HL-60/S4 treated with retinoic acid at 250 ng/mL for 4 days and 3 days (cell line): ENCODE measurements around the gene RNGTT.

Experiments
- in situ Hi-C: fragments of 300-500 bp; cut with MboI; formaldehyde crosslinking; loops from 2 replicates; pipeline ENCODE4 v1.7.0; 2022; ENCODE audit warnings: low sequenced_read_pairs

Gene RNGTT

DNA sequence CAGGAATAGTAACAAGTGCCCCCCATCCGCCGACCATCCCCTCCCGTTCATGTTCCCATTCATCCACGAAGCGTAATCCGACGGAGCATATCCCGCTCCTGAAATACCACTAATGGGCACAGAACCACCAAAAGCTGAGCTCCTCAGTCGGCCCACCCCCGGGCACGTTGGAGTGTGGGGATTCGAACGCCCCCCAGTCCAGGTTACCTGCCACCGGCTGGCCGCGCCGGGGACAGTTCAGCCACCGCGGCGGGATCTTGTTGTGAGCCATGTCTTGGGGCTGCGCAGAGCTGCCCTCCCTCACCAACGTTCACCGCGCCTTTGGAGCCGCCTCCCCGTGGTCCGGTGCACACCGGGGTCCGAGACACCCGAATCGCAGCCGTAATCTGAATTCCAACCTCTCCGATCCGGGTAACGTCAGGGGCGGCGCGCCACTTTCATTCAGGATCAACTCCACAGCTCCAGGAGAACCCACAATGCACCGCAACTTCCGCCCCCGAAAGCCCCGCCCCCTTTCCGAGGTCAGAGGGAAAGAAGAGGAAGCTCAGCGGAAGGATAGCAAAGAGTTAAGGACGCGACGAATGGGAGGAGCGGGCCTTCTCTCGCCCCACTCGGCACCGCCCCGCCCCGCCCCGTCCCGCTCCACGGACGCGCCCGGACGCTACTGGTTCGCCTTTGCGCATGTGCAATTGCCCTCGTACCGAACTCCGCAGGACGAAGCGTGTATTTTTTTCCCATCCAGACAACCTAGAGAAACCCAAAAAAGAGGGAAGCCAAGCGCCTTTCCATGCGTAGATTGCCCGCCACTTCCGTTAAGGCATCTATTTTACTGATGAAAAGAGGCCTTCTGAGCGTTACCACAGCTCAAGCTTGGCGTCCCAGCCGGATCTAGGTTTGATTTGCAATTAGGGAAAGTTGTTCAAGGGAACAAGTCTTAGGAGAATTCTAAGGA, at the start of gene RNGTT:
TSS of gene RNGTT (minus strand) at position 480 of the 952 bp plus-strand sequence. CDS start at position 271, 209 bp downstream.
- in situ Hi-C loops: no loop called here

DNA sequence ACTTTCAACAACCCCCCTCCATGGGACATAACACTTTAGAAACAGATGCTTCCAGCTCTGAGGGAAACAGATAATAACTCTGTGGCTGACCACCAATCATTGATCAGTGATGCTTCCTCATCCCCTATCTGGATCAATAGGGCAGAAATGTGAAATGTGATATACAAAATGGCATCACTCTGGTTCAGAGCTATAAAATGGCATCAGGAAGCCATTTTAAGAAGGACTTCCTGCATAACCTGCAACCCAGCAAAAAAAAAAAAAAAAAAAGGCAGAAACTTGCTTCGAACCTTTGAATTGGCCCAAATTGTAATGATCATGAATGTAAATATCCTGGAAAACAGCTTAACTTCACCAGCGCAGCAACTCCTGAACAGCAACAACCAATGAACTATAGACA, 48.0 kb upstream of the RNGTT start:
- in situ Hi-C loops: no loop called here

DNA sequence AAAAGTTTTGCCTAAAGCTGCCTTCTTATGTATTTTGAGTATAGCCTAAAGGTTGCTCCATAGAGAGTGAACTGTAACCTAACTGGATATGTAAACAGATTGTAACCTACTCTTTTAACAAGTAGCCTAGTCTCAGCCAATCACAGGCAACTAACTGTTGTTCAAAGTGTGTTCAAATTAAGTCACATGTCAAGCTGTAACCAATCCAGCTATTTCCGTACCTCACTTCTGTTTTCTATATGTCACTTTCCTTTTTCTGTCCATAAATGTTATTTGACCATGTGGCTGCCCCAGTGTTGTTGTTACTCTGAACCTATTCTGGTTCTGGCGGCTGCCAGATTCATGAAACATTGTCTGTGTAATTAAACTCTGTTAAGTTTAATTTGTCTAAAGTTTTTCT, 47.4 kb upstream of the RNGTT start:
- in situ Hi-C loops: no loop called here

- in situ Hi-C loops: no loop called here
These were observed 46.2 kb upstream of the RNGTT start for GRCh38 chr6:89009624-89010059.

DNA sequence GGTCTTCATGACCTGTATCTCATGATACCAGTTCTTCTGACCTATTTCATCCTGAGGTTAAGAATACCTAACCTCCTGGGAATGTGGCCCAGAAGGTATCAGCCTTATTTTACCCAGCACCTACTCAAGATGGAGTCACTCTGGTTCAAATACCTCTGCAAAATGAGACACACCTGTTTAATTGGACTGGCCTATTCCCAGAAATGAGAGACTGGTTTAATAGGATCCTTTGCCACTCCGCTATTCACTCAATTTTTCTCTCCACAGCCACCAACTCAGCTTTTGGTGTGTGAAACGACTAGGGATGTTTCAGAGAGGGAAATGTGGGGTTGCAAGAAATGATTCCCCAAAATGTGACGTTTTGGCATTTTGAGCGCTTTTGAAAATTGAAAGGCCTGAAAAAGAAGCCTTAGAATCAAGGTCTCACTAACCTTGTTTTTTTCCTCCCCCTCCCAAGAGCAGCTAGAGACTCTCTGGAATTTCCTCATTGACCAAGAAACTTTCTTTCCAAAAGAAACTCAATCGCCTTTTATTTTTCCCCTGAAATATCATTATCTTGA, 45.5 kb upstream of the RNGTT start:
- in situ Hi-C loops: no loop called here

DNA sequence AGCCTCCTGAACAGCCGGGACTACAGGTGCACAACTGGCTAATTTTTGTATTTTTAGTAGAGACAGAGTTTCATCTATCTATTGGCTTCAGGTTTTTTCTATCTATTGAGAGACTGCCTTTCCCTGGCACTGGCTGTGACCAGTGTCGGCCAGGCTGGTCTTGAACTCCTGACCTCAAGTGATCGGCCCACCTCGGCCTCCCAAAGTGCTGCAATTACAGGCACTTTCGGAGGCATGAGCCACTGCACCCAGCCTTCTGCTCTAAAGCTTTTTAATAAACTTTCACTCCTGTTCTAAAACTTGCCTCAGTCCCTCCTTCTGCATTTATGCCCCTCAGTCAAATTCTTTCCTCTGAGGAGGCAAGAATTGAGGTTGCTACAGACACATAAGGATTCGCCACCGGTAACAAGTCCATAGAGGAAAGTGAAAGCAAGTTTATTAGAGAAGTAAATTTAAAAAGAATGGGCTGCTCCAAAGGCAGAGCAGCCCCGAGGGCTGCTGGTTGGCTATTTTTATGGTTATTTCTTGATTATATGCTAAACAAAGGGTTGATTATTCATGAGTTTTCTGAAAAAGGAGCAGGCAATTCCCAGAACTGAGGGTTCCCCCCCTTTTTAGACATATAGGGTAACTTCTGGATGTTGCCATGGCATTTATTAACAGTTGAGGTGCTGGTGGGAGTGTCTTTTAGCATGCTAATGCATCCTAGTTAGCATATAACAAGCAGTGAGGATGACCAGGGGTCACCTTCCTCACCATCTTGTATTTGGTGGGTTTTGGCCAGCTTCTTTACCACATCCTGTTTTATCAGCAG, 44.8 kb upstream of the RNGTT start:
- in situ Hi-C loops: no loop called here

DNA sequence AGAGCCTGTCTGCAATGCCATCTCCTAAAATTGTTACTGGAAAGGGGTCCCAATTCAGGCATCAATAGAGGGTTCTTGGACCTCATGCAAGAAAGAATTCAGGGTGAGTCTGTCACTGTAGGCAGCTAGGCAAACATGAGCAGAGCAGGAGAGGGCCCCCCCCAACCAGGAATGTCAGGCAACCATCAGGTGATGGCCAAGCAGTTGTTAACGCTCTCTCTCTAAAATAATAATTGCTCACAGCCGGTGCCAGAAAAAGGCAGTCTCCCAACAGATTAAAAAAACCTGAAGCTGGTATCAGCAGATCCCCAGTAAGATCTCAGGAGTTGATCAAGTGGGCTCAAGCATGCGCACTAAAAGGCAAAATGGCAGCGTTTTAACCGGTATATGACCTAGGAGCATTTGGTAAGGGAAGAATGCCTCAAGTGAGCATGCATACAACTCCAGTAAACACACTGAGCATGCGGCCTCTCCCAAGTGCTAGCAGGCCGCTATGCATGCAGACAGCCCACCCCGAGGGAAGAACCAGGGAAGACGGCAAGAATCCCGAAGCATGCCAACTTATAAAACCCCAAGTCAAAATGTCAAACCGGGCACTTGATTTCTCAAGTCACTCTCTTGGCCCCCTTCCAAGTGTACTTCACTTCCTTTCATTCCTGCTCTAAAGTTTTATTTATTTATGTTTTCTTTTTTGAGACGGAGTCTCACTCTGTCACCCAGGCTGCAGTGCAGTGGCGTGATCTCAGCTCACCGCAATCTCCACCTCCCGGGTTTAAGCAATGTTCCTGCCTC, 44.0 kb upstream of the RNGTT start:
- in situ Hi-C loops: no loop called here

GRCh38 chr6:89002523-89002922, 39.1 kb upstream of the RNGTT start:
- in situ Hi-C loops: no loop called here

GRCh38 chr6:88997327-88997726, 33.9 kb upstream of the RNGTT start:
- in situ Hi-C loops: loop anchor here (25.0 kb wide), 2 partner anchors 365 to 615 kb away; partner anchors contain the start of gene UBE2J1

DNA sequence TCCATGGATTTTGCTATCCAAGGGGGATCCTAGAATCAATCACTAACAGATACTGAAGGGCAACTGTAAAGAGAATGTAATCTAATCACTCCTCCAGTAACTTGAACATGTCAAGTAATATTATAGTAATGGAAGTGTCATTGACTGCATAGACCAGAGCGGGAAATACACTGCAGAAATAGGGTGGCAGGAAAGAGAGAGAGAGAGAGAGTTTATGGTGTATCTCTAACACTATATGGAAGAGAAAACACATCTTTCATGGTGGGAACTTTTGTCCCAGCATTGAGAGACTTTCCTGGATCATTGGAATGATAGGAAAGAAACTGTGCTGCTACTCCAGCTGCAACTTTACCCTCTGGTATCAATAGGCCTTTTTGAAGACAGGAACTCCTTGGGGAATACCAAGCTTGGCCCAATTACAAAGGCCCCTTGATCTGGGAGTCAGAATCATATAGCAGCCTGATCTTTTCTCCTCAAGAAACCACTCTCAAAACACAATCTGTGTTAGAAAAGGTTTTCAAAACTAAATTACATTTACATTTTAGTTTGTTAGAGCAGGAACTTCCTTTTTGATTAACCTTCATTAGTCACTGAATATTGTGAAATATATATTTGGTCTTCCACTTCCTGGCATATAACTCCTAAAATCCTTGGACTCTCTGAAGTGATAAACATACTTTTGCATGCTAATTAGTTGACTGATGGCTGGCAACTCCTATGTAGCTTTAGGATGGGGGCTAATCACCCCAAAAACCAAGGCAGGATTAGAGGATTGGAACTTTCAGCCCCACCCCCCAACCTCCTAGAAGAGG, 29.5 kb upstream of the RNGTT start:
- in situ Hi-C loops: loop anchor here (25.0 kb wide), 2 partner anchors 369 to 619 kb away; partner anchors contain the start of gene UBE2J1

DNA sequence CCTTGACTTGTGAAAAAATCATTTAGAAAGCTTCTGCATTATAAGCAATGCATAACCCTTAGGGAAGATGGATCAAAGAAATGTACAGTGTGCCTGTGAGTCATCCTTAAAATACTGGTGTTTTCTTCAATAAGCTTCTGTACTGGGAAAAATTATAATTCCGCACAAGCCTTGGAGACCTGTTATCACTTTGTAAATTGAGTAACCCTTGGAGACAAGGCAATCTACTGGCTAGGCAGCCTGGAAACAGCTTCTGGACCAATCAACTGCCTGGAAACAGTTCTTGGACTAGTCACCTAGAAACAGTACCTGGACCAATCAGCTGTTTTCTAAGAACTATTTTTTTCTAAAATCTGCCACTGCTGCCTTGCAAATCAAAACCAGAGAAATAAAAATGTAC, 25.8 kb upstream of the RNGTT start:
- in situ Hi-C loops: loop anchor here (25.0 kb wide), 2 partner anchors 373 to 623 kb away; partner anchors contain the start of gene UBE2J1

GRCh38 chr6:88987922-88988321, 24.5 kb upstream of the RNGTT start:
- in situ Hi-C loops: loop anchor here (25.0 kb wide), 2 partner anchors 374 to 624 kb away; partner anchors contain the start of gene UBE2J1

- in situ Hi-C loops: loop anchor here (25.0 kb wide), 2 partner anchors 376 to 626 kb away; partner anchors contain the start of gene UBE2J1
These were observed 22.5 kb upstream of the RNGTT start for GRCh38 chr6:88985901-88986300.

DNA sequence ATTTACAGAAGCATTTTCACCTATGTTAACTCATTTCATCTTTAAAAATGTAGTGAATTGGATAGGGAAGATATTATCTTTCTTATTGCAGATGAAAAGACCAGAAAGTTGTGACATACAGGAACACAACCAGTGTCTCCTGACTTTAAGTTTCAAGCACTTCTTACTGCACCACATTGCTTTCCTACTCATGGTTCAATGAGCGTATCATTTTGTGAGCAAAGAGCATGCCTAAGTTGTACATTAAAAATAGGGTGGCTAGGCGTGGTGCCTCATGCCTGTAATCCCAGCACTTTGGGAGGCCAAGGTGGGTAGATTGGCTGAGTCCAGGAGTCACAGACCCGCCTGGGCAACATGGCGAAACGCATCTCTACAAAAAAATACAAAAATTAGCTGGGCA, 21.2 kb upstream of the RNGTT start:
- in situ Hi-C loops: loop anchor here (25.0 kb wide), 2 partner anchors 378 to 628 kb away; partner anchors contain the start of gene UBE2J1

GRCh38 chr6:88984152-88984551, 20.7 kb upstream of the RNGTT start:
- in situ Hi-C loops: loop anchor here (25.0 kb wide), 2 partner anchors 378 to 628 kb away; partner anchors contain the start of gene UBE2J1

DNA sequence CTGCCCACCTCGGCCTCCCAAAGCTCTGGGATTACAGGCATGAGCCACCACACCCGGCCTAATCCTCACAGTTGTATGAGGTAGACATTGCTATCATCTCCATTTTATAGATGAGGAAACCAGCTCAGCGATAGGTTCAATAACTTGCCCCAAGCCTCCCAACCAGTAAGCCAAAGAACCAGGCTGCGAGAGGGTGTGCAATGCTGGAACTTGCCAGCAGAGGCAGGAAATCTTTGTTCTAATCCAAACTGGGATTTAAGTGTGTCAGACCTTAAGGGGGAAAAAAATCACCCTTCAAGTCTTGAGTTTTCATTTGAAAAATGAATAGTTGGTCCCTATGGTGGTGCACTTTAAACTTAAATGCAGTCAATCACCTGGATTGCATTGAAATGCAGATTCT, 20.1 kb upstream of the RNGTT start:
- in situ Hi-C loops: loop anchor here (25.0 kb wide), 2 partner anchors 379 to 629 kb away; partner anchors contain the start of gene UBE2J1

DNA sequence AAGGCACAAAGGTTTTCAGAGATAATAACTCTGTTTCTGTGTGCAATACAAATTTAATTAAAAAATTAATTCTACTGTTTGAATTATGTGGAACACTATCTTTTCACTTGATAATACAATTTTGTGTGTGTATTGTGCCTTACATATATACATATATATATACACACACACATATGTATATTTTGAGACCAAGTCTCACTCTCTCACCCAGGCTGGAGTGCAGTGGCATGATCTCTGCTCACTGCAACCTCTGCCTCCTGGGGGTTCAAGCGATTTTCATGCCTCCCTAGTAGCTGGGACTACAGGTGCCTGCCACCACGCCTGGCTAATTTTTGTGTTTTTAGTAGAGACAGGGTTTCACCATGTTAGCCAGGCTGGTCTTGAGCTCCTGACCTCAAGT, 19.7 kb upstream of the RNGTT start:
- in situ Hi-C loops: loop anchor here (25.0 kb wide), 2 partner anchors 379 to 629 kb away; partner anchors contain the start of gene UBE2J1

GRCh38 chr6:88982720-88983119, 19.3 kb upstream of the RNGTT start:
- in situ Hi-C loops: loop anchor here (25.0 kb wide), 2 partner anchors 380 to 630 kb away; partner anchors contain the start of gene UBE2J1

DNA sequence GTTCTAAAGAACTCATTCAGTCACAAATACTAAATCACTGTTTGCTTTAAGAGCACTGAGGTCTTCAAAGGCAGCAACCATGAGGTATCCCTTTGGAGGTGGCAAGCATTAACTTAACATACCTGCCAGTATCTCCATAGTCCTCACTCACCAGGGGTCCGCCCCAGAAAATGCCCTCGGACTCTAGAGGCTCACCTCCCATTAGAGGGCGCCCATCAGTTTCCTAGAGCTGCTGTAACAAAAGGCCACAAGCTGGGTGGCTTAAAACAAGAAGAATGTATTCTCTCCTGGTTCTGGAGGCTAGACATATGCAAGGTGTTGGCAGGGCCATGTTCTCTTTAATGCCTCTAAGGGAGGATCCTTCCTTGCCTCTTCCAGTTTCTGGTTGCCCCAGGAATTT, 12.0 kb upstream of the RNGTT start:
- in situ Hi-C loops: loop anchor here (25.0 kb wide), 2 partner anchors 387 to 637 kb away; partner anchors contain the start of gene UBE2J1
